Stomach (tissue), 9 donors: ENCODE results near the gene STRN. TPM values are rescaled to one million over a fixed set of nuclear protein-coding genes. Genes with fewer than 3 reads are reported as not detected.

Source experiments
- DNase-seq, 2 donors: peaks; one replicate each; pipeline versions ENCODE4 v3.0.0 to v3.0.0-alpha.2; 2013 to 2019
- H3K27ac ChIP-seq, 5 donors: fragments of 200-600 bp in 4 of 5; sonication (generic) in 4 of 5; one replicate each; pipeline ENCODE4 v1.5.1; 2013 to 2019; ENCODE audit warnings: mild to moderate bottlenecking in 1 of 5, moderate library complexity in 1 of 5
- H3K27me3 ChIP-seq, 3 donors: fragments of 200-600 bp; sonication (generic); one replicate each; pipeline ENCODE4 v1.5.1; 2017 to 2019; ENCODE audit warnings: mixed run types in 1 of 3
- H3K36me3 ChIP-seq, 4 donors: fragments of 200-600 bp; sonication (generic); 1 replicate in 3 of 4; 2 replicates in 1 of 4; pipeline ENCODE4 v1.5.1; 2016 to 2019
- H3K4me1 ChIP-seq, 4 donors: fragments of 200-600 bp; sonication (generic); one replicate each; pipeline ENCODE4 v1.5.1; 2016 to 2019
- H3K4me3 ChIP-seq, 4 donors: fragments of 200-600 bp; sonication (generic) in 3 of 4; one replicate each; pipeline ENCODE4 v1.5.1; 2016 to 2019; ENCODE audit warnings: mild to moderate bottlenecking in 1 of 4
- H3K9me3 ChIP-seq, 4 donors: fragments of 200-600 bp; sonication (generic); one replicate each; pipeline ENCODE4 v1.5.1; 2016 to 2019
- CTCF ChIP-seq, 7 experiments: fragments of 450-650 bp in 4 of 7; fragments of 200-600 bp in 3 of 7; sonication (generic) in 3 of 7; IDR thresholded peaks; one replicate each; pipeline ENCODE4 v1.5.1; 2016 to 2019; ENCODE audit warnings: antibody characterized with exemption in 7 of 7, control low read depth in 2 of 7, mild to moderate bottlenecking in 1 of 7
- EP300 ChIP-seq: sonication (generic); formaldehyde crosslinking; IDR thresholded peaks from one replicate; pipeline ENCODE4 v1.6.1; 2017; ENCODE audit warnings: antibody characterized with exemption
- POLR2A ChIP-seq, 4 donors: fragments of 450-650 bp; IDR thresholded peaks; one replicate each; pipeline ENCODE4 v1.6.1; 2016; ENCODE audit warnings: antibody characterized with exemption in 4 of 4, control low read depth in 2 of 4, mild to moderate bottlenecking in 1 of 4, moderate library complexity in 1 of 4
- POLR2AphosphoS5 ChIP-seq, 3 donors: sonication (generic); formaldehyde crosslinking; IDR thresholded peaks; one replicate each; pipeline ENCODE4 v1.6.1; 2016; ENCODE audit warnings: antibody characterized with exemption in 3 of 3
- WGBS, 5 donors: extraction: QIAGEN DNeasy Blood & Tissue Kit in 3 of 5; methylation state at CpG; one replicate each; pipeline versions ENCODE4 v1.1.5 to v1.1.7; 2013 to 2018; 5-methylcytosine and 5-hydroxymethylcytosine counted together
- intact Hi-C: fragments of 100-400 bp; cut with DNase I; formaldehyde crosslinking; loops from one replicate; pipeline ENCODE4 v1.15.1; 2023; ENCODE audit warnings: low total_unique reads
- polyA plus RNA-seq, 3 donors: library from polyadenylated mRNA; stranded (reverse); fragments of 200-250 nt; gene quantifications; one replicate each; pipeline ENCODE4 v1.2.3, GENCODE V29; 2013
- total RNA-seq, 5 donors: library from RNA; depleted of rRNA; stranded (reverse); fragments of >200 nt; gene quantifications; one replicate each; pipeline versions ENCODE4 v1.1.0 to v1.2.3, GENCODE V29; 2014 to 2016
- donor health status: healthy with polysubstance abuse.
- donor health status: Bipolar disorder and iron deficiency.
- donor health status: healthy.

Gene STRN
- total and polyA plus RNA-seq, 8 donors = 3.5 to 34.9 (median 10.7) TPM

GRCh38 chr2:36919041-36919837 is 47.1 kb downstream of the STRN start:
- Histone ChIP-seq H3K4me1 (peaks cover 0 to 18% (median 11%) of the 10 kb centered on the region in 4 donors), H3K36me3 (peaks cover 0 to 15% (median 8%) of the 10 kb centered on the region in 4 donors), H3K27ac (no peak overlapping the region), H3K9me3 (no peaks in the 10 kb centered on the region), H3K4me3 (no peak overlapping the region), H3K27me3 (no peaks in the 10 kb centered on the region)
- intact Hi-C loops = no loop called here
- no peak for TF ChIP-seq CTCF (IDR thresholded peaks at IDR 0.05)
- no peak for TF ChIP-seq POLR2A (IDR thresholded peaks at IDR 0.05)
- TF ChIP-seq EP300 = no peak
- no peak for TF ChIP-seq POLR2AphosphoS5 (IDR thresholded peaks at IDR 0.05)
- 65 to 77% (median 68%) methylated on average over 7 of the region's 7 CpGs for WGBS, 5 donors
- DNase-seq = peak in 1 of 2 donors; percentile 13

GRCh38 chr2:36918307-36918706 is 48.0 kb downstream of the STRN start:
- no peak overlapping the region for H3K27ac ChIP-seq
- H3K4me3 ChIP-seq = no peak overlapping the region
- intact Hi-C loops = no loop called here
- TF ChIP-seq CTCF (IDR thresholded peaks at IDR 0.05) = peak in 2 of 7 experiments; percentile 12 to 24
- no peak for TF ChIP-seq POLR2AphosphoS5 (IDR thresholded peaks at IDR 0.05)
- no peak for TF ChIP-seq EP300
- H3K27me3 ChIP-seq = no peaks in the 10 kb centered on the region
- peaks cover 0 to 16% (median 10%) of the 10 kb centered on the region in 4 donors for H3K36me3 ChIP-seq
- H3K9me3 ChIP-seq = no peaks in the 10 kb centered on the region
- no peak for DNase-seq
- H3K4me1 ChIP-seq = peaks cover 0 to 18% (median 11%) of the 10 kb centered on the region in 4 donors

GRCh38 chr2:36915627-36916026 is 50.7 kb downstream of the STRN start:
- Histone ChIP-seq H3K9me3 (no peaks in the 10 kb centered on the region), H3K27ac (no peak overlapping the region), H3K4me1 (peaks cover 0 to 18% (median 11%) of the 10 kb centered on the region in 4 donors), H3K4me3 (no peak overlapping the region), H3K36me3 (peaks cover 0 to 29% (median 18%) of the 10 kb centered on the region in 4 donors), H3K27me3 (no peaks in the 10 kb centered on the region)
- intact Hi-C loops = no loop called here
- peak in 1 of 2 donors; percentile 9 for DNase-seq
- 91 to 98% (median 93%) methylated on average over 1 of the region's 1 CpG for WGBS, 5 donors
- TF ChIP-seq EP300 = no peak
- TF ChIP-seq POLR2A (IDR thresholded peaks at IDR 0.05) = no peak
- TF ChIP-seq POLR2AphosphoS5 (IDR thresholded peaks at IDR 0.05) = no peak
- TF ChIP-seq CTCF (IDR thresholded peaks at IDR 0.05) = no peak

- intact Hi-C loops = no loop called here
These were observed 53.6 kb downstream of the STRN start for GRCh38 chr2:36912695-36913094.

More at GRCh38 chr2:36912695-36913094, 53.6 kb downstream of the STRN start:
- Histone ChIP-seq H3K4me3 (no peak overlapping the region), H3K4me1 (no peaks in the 10 kb centered on the region), H3K36me3 (peaks cover 0 to 29% (median 18%) of the 10 kb centered on the region in 4 donors), H3K27me3 (no peaks in the 10 kb centered on the region), H3K9me3 (no peaks in the 10 kb centered on the region), H3K27ac (no peak overlapping the region)
- TF ChIP-seq POLR2AphosphoS5 (IDR thresholded peaks at IDR 0.05) (no peak), EP300 (no peak), POLR2A (IDR thresholded peaks at IDR 0.05) (no peak), CTCF (IDR thresholded peaks at IDR 0.05) (no peak)
- no peak for DNase-seq
